Body of pancreas (tissue), 4 donors: ENCODE data around the gene GOLT1B. TPM values are rescaled to one million over a fixed set of nuclear protein-coding genes. Genes with fewer than 3 reads are reported as not detected.

Source experiments
- ATAC-seq: fragments of 150-250 bp; one replicate; pipeline ENCODE4 v1.9.1; 2016
- DNase-seq, 4 donors: peaks; one replicate each; pipeline ENCODE4 v3.0.0-alpha.2; 2019
- H3K27ac ChIP-seq, 4 donors: fragments of 200-600 bp; sonication (generic); 1 replicate in 3 of 4; 2 replicates in 1 of 4; pipeline versions ENCODE4 v1.5.1 to v1.6.1; 2016 to 2019; ENCODE audit warnings: mild to moderate bottlenecking in 1 of 4, mixed read lengths in 1 of 4, moderate library complexity in 1 of 4
- H3K27me3 ChIP-seq, 2 donors: fragments of 200-600 bp; sonication (generic); one replicate each; pipeline ENCODE4 v1.6.0; 2016; ENCODE audit warnings: mild to moderate bottlenecking in 1 of 2
- H3K36me3 ChIP-seq, 2 donors: fragments of 200-600 bp; sonication (generic); replicated peaks in 1 of 2; 2 replicates each; pipeline ENCODE4 v1.5.1; 2016; ENCODE audit warnings: low read depth in 2 of 2; ENCODE audit not compliant: insufficient read depth in 1 of 2
- H3K4me1 ChIP-seq: fragments of 200-600 bp; sonication (generic); one replicate; pipeline ENCODE4 v1.6.0; 2016
- H3K4me3 ChIP-seq, 2 donors: fragments of 200-600 bp; sonication (generic); 1 replicate in 1 of 2; 2 replicates in 1 of 2; pipeline ENCODE4 v1.5.1; 2016 to 2019
- H3K9me3 ChIP-seq, 3 donors: fragments of 200-600 bp; sonication (generic); 1 replicate in 2 of 3; 2 replicates in 1 of 3; pipeline ENCODE4 v1.5.1; 2016
- POLR2A ChIP-seq, 3 donors: fragments of 450-650 bp; IDR thresholded peaks; one replicate each; pipeline ENCODE4 v1.6.1; 2016; ENCODE audit warnings: antibody characterized with exemption in 3 of 3, mild to moderate bottlenecking in 2 of 3
- WGBS, 2 donors: methylation state at CpG; one replicate each; pipeline ENCODE4 v1.1.5; 2017; 5-methylcytosine and 5-hydroxymethylcytosine counted together
- intact Hi-C: fragments of 100-400 bp; cut with DNase I; formaldehyde crosslinking; loops from one replicate; pipeline ENCODE4 v1.15.1; 2023
- total RNA-seq, 2 donors: library from RNA; depleted of rRNA; stranded (reverse); fragments of >200 nt; gene quantifications; one replicate each; pipeline ENCODE4 v1.1.0, GENCODE V29; 2016
- TF ChIP-seq, protein P1 (sequence below), 7 experiments: fragments of 450-650 bp in 4 of 7; fragments of 200-600 bp in 3 of 7; sonication (generic) in 3 of 7; IDR thresholded peaks; one replicate each; pipeline ENCODE4 v1.5.1; 2016 to 2019; ENCODE audit warnings: antibody characterized with exemption in 7 of 7

The GOLT1B gene
- total RNA-seq, 2 donors from 2014 or later, result 16.3 to 18.5 TPM

DNA sequence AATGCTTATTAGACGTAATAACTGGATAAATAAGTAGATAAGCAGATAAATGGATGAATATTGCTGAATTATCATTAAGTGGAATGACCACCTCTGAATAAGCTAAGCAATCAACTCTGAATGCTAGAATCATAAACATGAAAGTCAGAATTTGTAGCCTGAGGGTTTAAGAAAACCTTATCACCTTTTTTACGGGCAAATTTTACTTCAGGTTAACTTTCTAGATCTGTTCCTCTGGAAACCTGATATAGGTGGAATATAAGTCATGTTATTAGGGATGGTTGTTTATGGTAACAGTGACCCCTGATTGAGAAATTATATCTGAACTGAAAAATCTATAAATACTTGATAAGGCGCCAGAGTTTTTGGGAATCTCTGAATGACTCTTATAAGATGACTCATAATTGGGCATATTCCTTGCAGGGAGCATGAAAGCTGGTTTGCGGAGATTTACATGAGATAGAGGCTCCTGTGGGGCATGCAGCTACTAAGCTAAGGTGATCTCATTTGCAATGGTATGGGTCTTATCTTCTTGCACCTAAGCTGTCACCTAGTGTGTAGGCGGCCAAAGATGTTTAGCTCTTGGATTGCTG, 36.6 kb downstream of the GOLT1B start:
- no peak for ATAC-seq
- Histone ChIP-seq H3K9me3 (no peaks in the 10 kb centered on the region), H3K27me3 (no peaks in the 10 kb centered on the region), H3K36me3 (no peaks in the 10 kb centered on the region), H3K4me1 (peaks cover 7% of the 10 kb centered on the region), H3K4me3 (no peak overlapping the region), H3K27ac (no peak overlapping the region)
- intact Hi-C loops, result no loop called here
- TF ChIP-seq POLR2A (IDR thresholded peaks at IDR 0.05), result no peak
- TF ChIP-seq, protein P1, sequence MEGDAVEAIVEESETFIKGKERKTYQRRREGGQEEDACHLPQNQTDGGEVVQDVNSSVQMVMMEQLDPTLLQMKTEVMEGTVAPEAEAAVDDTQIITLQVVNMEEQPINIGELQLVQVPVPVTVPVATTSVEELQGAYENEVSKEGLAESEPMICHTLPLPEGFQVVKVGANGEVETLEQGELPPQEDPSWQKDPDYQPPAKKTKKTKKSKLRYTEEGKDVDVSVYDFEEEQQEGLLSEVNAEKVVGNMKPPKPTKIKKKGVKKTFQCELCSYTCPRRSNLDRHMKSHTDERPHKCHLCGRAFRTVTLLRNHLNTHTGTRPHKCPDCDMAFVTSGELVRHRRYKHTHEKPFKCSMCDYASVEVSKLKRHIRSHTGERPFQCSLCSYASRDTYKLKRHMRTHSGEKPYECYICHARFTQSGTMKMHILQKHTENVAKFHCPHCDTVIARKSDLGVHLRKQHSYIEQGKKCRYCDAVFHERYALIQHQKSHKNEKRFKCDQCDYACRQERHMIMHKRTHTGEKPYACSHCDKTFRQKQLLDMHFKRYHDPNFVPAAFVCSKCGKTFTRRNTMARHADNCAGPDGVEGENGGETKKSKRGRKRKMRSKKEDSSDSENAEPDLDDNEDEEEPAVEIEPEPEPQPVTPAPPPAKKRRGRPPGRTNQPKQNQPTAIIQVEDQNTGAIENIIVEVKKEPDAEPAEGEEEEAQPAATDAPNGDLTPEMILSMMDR (IDR thresholded peaks at IDR 0.05), result no peak
- 88% methylated on average over 5 of the region's 5 CpGs for WGBS, 2 donors
- DNase-seq, result no peak

DNA sequence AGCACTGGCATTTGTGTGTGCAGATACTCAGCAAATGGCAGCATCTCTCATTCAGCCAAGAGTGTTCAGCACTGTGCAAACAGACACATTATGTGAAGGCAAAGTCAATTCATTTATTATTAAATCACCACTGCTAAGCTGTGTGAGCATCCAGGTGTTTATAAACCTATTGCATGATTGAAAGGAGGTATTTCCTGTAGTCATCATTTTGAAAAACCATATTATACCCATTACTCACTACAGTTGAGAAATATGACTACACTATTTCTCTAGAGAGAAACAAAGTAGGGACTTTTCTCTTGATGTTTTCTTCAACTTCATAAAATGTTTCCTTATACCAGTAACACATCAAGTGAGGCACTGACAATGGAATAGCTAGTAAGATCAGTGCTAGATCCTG, 38.2 kb downstream of the GOLT1B start:
- intact Hi-C loops, result no loop called here
- H3K4me3 ChIP-seq, result no peak overlapping the region
- H3K27ac ChIP-seq, result no peak overlapping the region
- TF ChIP-seq, protein P1 (IDR thresholded peaks at IDR 0.05), result no peak
- TF ChIP-seq POLR2A (IDR thresholded peaks at IDR 0.05), result no peak
- no peaks in the 10 kb centered on the region for H3K36me3 ChIP-seq
- peaks cover 7% of the 10 kb centered on the region for H3K4me1 ChIP-seq
- no peaks in the 10 kb centered on the region for H3K9me3 ChIP-seq
- no peak for ATAC-seq
- no peaks in the 10 kb centered on the region for H3K27me3 ChIP-seq
- no peak for DNase-seq

- intact Hi-C loops, result no loop called here
- DNase-seq (no peak), ATAC-seq (no peak)
- Histone ChIP-seq H3K9me3 (no peaks in the 10 kb centered on the region), H3K4me1 (peaks cover 12% of the 10 kb centered on the region), H3K27me3 (no peaks in the 10 kb centered on the region), H3K4me3 (no peak overlapping the region), H3K27ac (no peak overlapping the region), H3K36me3 (no peaks in the 10 kb centered on the region)
- TF ChIP-seq, protein P1 (IDR thresholded peaks at IDR 0.05), result no peak
- TF ChIP-seq POLR2A (IDR thresholded peaks at IDR 0.05), result no peak
- WGBS, 2 donors, result 73 to 77% methylated on average over 6 of the region's 6 CpGs
Measured at GRCh38 chr12:21541773-21542172, 40.2 kb downstream of the GOLT1B start.

- no peaks in the 10 kb centered on the region for H3K9me3 ChIP-seq
- H3K27me3 ChIP-seq, result no peaks in the 10 kb centered on the region
- ATAC-seq (no peak), DNase-seq (no peak)
- H3K36me3 ChIP-seq, result no peaks in the 10 kb centered on the region
- intact Hi-C loops, result no loop called here
- TF ChIP-seq, protein P1 (IDR thresholded peaks at IDR 0.05), result no peak
- no peak for TF ChIP-seq POLR2A (IDR thresholded peaks at IDR 0.05)
- no peak overlapping the region for H3K27ac ChIP-seq
- no peak overlapping the region for H3K4me3 ChIP-seq
- H3K4me1 ChIP-seq, result peaks cover 12% of the 10 kb centered on the region
- 50 to 83% methylated on average over 5 of the region's 5 CpGs for WGBS, 2 donors
Measured at GRCh38 chr12:21542403-21542802, 40.8 kb downstream of the GOLT1B start.

- Histone ChIP-seq H3K36me3 (no peaks in the 10 kb centered on the region), H3K9me3 (no peaks in the 10 kb centered on the region), H3K4me1 (peaks cover 12% of the 10 kb centered on the region), H3K27ac (no peak overlapping the region), H3K27me3 (no peaks in the 10 kb centered on the region), H3K4me3 (no peak overlapping the region)
- DNase-seq (no peak), ATAC-seq (no peak)
- intact Hi-C loops, result no loop called here
- no peak for TF ChIP-seq POLR2A (IDR thresholded peaks at IDR 0.05)
- TF ChIP-seq, protein P1 (IDR thresholded peaks at IDR 0.05), result no peak
Measured at GRCh38 chr12:21543151-21543550, 41.6 kb downstream of the GOLT1B start.
